NCI-H128 (cell line): ENCODE data around the gene GPR12.

Source experiments
- DNase-seq: peaks from one replicate; lab custom pipeline; 2025; ENCODE audit not compliant: unreplicated experiment; lab: John Stamatoyannopoulos, UW

The GPR12 gene, protein sequence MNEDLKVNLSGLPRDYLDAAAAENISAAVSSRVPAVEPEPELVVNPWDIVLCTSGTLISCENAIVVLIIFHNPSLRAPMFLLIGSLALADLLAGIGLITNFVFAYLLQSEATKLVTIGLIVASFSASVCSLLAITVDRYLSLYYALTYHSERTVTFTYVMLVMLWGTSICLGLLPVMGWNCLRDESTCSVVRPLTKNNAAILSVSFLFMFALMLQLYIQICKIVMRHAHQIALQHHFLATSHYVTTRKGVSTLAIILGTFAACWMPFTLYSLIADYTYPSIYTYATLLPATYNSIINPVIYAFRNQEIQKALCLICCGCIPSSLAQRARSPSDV

DNA sequence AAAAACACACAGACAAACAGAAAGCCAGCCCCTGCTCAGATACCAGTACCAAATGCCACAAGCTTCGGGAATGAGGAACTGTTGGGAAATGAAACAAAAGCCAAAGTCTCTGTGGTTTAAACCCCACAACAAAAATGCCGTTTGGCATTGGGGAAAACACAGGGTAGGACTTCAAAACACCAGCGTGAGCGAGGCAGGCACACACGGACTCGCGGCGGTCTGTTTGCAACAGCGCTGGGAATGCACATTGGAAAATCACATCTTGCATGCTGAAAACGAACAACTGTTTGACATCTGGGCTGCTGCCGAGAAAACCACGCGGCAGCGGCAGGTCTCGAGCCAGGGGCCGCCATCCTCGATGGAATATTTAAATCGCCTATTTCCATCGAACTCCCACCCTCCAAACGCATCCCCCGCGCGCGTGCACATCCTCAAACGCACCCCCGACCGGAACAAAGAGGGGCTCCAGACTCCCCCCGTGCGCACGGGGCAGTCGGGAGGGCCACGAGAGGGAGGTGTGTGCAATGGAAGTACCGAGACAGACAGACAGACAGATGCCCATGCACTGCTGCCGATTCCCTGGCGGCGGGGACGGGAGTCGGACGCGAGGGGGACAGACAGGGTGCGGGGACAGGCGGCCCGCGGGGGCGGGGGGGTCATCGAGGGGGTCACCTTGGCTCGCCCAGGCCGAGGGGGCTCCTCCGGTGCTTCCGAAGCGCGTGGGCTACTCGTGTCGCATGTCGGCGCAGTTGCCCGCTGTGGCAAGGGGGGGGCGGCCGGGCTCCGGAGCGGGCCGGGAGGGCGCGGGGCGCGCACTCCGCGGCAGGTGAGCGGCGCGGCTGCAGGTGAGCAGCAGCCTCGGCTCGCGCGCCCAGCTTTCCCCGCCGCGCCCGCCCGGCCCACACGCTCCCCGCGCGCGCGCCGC, at the start of gene GPR12:
Gene GPR12, minus strand, starts transcription at position 880 of the 925 bp plus-strand sequence. CDS start 959 bp downstream, outside the sequence.
- DNase-seq, result no peak

- no peak for DNase-seq
Measured at GRCh38 chr13:26810095-26810494, 49.5 kb upstream of the GPR12 start.

DNA sequence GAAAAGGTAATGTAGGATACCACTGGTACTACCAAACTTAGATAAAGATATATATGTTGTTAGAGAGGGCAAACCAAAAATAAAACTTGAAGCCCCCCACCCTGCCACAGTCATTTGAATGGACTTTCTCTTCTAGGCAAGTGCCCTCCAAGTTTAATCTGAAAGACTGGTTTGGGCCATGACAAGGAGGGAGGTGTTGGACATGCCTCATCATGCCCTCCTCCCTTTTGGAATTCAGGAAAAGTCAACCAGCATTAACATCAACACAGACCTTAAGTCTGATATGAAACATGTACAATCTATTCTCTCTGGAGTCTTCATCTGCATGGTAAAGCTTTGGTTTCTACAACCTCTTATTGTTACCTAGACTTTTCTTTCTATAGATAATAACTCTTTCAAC, 46.3 kb upstream of the GPR12 start:
- no peak for DNase-seq

- no peak for DNase-seq
Measured at GRCh38 chr13:26787961-26788360, 27.4 kb upstream of the GPR12 start.

GRCh38 chr13:26786651-26787295, 26.2 kb upstream of the GPR12 start:
- no peak for DNase-seq

DNA sequence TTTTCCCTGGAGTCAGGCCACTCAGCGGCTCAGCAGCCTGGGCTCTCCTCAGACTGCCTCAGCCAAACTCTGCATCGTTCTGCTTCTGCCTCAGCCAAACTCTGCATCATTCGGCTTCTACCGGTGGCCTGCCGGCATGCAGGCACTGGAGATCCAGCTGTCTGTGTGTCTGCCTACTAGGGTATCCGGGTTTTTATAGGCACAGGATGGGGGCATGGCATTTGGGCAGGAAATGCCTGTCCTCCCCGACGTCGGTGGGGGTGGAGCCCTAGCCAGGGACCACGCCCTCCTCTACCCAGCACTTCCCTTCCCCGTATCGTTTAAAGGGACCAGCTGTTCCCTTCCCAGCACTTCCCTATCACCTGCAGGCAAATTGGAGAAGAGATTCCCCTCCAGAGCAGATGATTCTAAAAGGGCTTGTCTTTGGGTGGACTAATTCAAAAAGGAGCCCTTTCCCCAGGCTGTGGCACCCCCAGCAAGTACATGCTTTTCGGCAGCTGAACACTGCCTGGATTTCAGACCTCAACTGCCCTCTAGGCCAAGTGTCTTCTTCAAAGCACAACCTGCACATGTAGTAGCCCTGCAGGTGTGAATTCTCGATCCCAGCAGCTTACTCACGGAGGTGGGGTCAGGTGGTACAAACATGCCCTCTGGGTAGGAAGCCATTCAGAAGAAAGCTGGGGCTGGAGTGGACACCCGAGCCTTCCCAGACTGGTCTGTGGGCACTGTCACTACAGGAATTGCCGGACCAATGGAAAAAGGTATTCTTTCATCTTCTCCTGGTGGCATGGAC, 25.4 kb upstream of the GPR12 start:
- no peak for DNase-seq

DNA sequence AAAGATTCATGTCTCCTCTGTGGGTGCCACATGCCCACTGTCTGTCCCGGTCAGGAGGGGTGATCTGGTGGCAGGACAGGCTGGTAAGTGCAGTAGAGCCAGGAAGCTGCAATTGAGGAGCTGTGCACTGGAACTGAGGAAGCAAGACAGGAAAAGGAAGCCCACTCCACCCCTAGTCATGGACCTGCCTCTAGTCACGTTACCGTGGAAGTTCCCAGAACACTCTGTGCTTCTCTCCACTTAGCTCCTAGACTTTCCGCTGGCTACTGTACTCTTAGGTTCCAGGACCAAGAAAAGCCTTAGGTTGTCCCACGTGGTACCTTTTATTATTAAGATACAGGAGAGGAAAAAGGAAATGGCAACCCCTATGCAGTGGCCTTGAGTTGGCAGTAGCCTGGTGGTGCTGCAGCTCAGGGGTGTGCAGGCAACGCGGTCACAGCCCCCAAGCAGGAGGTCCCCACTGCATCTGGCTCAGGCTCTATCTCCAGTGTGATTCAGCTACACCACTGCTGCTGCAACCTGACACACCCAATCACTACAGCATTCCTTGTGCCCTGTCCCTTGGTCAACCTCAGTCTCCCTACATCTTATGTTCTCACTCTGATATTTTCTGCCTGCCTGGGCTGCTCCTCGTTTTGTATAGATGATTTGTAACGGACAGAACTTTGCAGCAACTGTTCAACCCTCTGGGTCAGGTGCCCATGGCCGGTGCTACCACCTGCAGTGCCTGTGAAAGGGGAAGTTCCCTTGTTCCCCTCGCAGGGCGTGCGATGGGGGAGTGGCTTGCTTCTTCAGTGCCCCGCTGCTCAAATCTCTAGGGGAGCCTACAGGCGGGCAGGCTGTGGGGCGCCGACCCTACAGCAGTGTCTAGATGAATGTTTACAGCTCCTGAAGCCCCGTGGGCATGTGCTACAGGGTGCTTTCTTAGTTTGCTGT, 24.4 kb upstream of the GPR12 start:
- DNase-seq, result no peak

DNA sequence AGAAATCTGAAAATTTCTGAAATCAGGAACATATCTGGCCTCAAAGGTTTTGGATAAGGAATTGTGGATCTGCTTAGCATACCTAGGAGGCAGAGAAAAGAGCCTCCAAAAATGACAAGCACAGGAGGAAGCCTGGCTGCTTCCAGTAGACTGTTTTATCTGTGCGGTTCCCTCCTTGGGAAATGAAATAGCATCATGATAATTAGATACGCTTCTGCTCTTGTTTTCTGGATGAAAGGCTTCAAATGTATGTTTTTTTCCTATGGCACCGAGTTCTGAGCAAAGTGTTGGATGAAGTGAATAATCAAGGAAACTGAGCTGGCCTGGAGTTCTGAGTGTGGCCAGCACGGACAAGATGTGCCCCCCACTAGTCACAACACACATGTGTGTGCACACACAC, 19.8 kb upstream of the GPR12 start:
- no peak for DNase-seq

DNA sequence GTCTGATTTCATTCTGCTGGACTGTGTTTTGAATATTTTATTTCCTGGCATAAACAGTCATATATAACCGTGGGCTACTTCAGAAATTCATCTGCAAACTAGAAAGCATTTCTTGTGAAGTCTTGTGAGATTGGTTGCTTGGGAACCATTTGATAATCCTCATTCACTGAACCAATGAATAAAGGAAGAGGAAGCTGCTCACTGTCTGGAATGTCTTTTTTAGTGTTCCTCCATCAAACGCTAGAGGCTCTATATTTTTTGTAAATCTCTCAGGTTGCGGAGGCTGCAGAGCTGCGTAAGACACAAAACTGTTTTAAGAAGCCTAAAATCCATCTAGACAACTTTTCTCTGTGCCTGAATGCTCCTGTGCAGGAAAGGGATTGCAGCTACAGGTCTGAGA, 18.7 kb upstream of the GPR12 start:
- no peak for DNase-seq

GRCh38 chr13:26772531-26772930, 11.9 kb upstream of the GPR12 start:
- no peak for DNase-seq

- DNase-seq, result no peak
Measured at GRCh38 chr13:26771796-26772195, 11.2 kb upstream of the GPR12 start.

DNA sequence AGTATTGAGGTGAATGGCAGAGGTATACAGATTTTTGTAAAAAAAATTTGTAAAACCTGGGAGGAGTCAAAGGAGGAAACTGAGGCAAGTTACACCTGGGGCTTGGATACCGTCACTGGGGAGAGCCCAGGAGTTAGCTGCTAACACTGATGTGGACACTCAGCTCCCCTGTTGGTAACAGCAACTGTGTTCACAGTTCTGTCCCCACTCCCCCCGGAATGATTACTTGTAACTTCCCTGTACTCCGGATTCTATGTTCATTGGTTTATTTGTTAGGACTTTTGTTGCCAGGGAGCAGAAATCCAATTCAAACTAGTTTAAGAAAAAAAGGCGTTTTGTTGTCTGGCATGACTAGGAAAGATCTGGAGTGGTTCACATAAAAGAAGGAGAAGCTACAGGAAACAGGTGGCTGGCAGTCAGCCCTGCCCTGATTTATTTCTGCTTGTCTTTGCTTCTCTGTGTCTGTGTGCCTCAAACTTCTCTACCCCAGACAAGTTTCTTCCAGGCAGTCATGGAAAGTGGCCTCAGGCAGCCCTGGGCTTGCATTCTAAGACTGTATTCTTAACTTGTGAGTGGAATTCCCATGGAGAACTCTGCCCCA, 2.3 kb upstream of the GPR12 start:
- DNase-seq, result no peak

GRCh38 chr13:26760832-26761582, 421 bp upstream of the GPR12 start:
- DNase-seq, result no peak

- no peak for DNase-seq
Measured at GRCh38 chr13:26759249-26759906, 1.2 kb downstream of the GPR12 start.

GRCh38 chr13:26758496-26759157, 2.0 kb downstream of the GPR12 start:
- DNase-seq, result no peak

- no peak for DNase-seq
Measured at GRCh38 chr13:26756961-26757360, 3.6 kb downstream of the GPR12 start.

- no peak for DNase-seq
Measured at GRCh38 chr13:26752671-26753070, 7.9 kb downstream of the GPR12 start.

DNA sequence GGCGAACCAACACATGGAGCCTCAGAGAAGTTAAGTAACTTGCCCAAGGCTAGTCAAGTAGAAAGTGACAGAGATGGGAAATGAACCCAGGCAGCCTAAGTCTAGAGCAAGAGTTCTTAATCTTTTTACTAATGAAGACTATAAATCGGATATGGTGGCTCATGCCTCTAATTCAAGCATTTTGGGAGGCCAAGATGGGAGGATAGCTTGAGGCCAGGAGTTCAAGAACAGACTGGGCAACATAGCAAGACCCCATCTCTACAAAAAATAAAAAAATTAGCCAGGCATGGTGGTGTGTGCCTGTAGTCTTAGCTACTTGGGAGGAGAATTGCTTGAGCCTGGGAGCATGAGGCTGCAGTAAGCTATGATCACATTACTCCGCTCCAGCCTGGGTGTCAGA, 10.7 kb downstream of the GPR12 start:
- DNase-seq, result no peak
